ENCODE measurements around the gene PTPRM.

GRCh38 chr18:7558769-7559168 lies 8.3 kb upstream of the PTPRM start:
- TF ChIP-seq CTCF (IDR thresholded peaks at IDR 0.05): no peak
- TF ChIP-seq POLR2A (IDR thresholded peaks at IDR 0.05): no peak
